HG02943 (cell line): ENCODE measurements around the gene SLC25A21.

Experiments used
- ATAC-seq: cut with Tn5 transposase; IDR thresholded peaks from one replicate; pipeline ENCODE4 v1.9.1; 2021; ENCODE audit warnings: mild to moderate bottlenecking, low read depth, moderate library complexity; ENCODE audit not compliant: unreplicated experiment

SLC25A21 gene

GRCh38 chr14:37145395-37145794 lies 27.0 kb downstream of the SLC25A21 start:
- ATAC-seq = no peak

- ATAC-seq = no peak
Measured at GRCh38 chr14:37144729-37145363, 27.6 kb downstream of the SLC25A21 start.

- no peak for ATAC-seq
Measured at GRCh38 chr14:37143475-37143874, 28.9 kb downstream of the SLC25A21 start.

- ATAC-seq = no peak
Measured at GRCh38 chr14:37142835-37143401, 29.5 kb downstream of the SLC25A21 start.

GRCh38 chr14:37140176-37140575 lies 32.2 kb downstream of the SLC25A21 start:
- ATAC-seq = no peak

GRCh38 chr14:37139710-37140109 lies 32.7 kb downstream of the SLC25A21 start:
- ATAC-seq = no peak

GRCh38 chr14:37138898-37139297 lies 33.5 kb downstream of the SLC25A21 start:
- no peak for ATAC-seq

GRCh38 chr14:37133284-37133913 lies 39.0 kb downstream of the SLC25A21 start:
- no peak for ATAC-seq

GRCh38 chr14:37131205-37131604 lies 41.2 kb downstream of the SLC25A21 start:
- no peak for ATAC-seq

GRCh38 chr14:37129047-37129446 lies 43.4 kb downstream of the SLC25A21 start:
- no peak for ATAC-seq

GRCh38 chr14:37124614-37125013 lies 47.8 kb downstream of the SLC25A21 start:
- ATAC-seq = no peak

- ATAC-seq = no peak
Measured at GRCh38 chr14:37122919-37123639, 49.3 kb downstream of the SLC25A21 start.

- no peak for ATAC-seq
Measured at GRCh38 chr14:37122288-37122687, 50.1 kb downstream of the SLC25A21 start.

GRCh38 chr14:37118673-37119366 lies 53.6 kb downstream of the SLC25A21 start:
- ATAC-seq = no peak

GRCh38 chr14:37116933-37117849 lies 55.2 kb downstream of the SLC25A21 start:
- ATAC-seq = no peak

GRCh38 chr14:37115406-37115805 lies 57.0 kb downstream of the SLC25A21 start:
- no peak for ATAC-seq

- no peak for ATAC-seq
Measured at GRCh38 chr14:37114559-37114958, 57.8 kb downstream of the SLC25A21 start.

GRCh38 chr14:37114002-37114401 lies 58.4 kb downstream of the SLC25A21 start:
- no peak for ATAC-seq

- no peak for ATAC-seq
Measured at GRCh38 chr14:37098132-37098531, 74.3 kb downstream of the SLC25A21 start.

GRCh38 chr14:37094502-37094901 lies 77.9 kb downstream of the SLC25A21 start:
- no peak for ATAC-seq
